Measurements from ENCODE around the gene CEP55.

The CEP55 gene

DNA sequence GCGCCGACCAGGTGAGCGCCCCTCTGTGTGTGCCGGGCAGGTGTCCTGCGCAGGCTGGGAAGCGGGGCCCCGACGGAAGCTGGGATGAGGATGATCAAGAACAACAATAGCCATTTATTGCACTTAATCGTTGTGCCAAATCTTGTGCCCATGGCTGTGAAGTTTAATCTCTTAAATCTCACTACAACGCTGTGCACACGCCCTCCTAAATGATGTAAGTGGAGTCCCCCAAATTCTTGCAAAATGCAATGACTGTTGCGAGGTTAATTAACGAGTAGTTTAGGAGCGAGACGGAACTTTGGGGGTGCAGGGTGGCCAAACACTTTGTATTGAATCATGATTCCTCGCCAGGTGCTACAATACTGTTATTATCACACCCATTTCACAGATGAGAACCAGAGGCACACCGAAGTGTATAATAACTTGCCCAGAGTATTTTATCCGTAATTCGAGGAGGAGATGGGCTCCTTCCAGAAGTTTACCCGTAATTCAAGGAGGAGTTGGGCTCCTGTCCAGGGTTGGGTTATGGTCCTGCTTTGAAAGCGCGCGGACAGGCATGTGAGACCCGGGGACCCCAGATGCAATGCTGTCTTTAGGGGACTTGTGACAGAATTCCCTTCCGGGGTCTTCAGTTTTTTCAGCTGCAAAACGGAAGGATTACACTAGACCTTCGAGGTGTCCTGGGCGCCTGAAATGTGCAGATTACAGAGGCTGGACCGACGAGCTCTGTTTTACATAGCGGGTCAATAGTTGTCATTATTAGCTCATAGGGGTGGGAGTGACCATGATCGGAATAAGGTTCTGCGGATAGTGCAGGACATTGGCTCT is 71.1 kb downstream of the CEP55 start:
- DNase-seq: no peak

DNA sequence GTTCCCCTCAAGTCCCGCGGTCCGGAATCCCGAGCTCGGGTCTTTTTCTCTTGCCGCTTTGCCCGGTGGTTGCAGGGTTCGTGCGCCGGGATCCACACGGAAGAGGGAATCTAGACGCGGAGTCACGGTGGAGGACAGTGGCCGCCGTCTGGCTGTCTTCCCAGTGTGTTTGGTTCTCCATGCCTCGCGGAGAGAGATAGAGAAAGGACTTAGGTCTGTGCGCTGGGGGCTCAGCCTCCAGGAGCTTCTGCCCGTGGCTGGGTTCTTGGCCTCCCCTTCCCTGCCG is 71.6 kb downstream of the CEP55 start:
- no peak for DNase-seq

DNA sequence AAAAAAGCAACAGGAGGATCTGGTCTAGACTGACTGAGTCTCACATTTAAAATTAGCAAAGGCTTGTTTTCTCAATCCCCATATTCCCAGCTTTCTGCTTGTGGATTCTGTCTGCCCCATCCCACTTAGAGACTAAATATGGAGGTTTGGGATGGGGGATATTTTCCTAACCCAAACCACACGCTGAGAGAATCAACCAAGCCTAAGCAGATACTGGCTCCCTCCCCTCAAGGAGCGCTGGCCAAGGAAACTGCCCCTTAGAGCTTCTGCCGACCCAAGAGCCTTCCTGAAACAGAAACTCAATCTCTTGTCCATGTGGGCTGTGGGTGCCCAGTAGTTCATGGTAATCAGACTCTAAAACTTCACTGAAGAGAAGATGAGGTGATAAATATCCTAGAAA is 74.0 kb downstream of the CEP55 start:
- no peak for DNase-seq

DNA sequence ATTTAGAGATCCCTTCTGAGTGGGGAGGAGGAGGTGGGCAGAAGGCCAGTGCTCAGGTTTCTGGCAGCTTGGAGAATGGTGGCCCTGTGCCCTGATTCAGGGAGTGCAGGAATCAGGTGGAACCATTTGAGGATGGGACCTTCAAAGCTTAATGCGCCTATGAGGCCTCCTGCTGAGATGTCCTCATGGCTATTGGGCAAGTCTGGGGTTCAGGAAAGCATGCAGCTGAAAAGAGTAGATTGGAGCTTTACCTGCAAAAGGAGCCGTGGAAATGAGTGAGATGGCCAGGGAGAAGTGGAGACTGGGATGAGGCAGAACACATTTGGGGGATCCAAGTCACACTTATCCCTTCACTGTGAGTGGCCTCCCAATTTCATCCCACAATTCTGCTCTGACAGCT is 76.2 kb downstream of the CEP55 start:
- DNase-seq: no peak

DNA sequence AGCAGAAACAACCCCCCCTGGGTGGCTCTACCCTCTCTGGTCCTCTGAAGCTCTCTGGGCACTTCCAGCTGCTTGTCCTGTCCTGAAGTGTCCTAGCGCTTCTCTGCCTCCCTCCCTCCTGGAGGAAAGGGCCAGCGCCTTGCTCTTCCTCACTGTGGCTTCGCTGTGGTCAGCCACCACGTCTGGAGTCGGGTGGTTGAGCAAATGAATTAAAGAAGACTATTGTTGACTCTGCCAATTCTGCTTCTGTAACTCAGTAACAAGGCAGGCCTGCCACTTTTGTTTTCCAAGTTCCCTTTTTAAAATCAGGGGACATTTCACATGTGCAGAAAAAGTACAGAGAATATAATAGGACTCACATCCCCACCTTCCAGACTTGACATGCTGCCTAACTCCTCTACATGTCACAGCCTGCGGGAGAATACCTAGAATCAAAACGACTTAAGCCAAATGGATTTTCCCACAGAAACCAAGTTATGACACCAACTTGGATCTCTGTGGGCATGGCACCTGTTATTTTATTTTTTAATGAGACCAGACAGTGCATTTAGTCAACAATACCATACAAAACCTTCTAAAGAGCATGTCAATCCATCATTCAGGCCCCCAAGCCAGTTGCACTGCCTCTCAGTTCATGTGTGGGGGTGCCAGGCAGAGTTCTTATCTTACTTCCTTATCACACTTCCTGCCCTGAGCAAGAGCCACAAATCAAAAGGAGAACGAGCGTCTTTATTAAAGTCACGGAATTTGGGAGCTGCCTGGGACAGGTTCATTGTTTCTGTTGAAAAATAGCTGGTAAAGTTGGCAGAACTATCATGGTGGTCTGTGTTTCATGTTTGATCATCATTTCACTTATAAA is 76.9 kb downstream of the CEP55 start:
- no peak for DNase-seq

DNA sequence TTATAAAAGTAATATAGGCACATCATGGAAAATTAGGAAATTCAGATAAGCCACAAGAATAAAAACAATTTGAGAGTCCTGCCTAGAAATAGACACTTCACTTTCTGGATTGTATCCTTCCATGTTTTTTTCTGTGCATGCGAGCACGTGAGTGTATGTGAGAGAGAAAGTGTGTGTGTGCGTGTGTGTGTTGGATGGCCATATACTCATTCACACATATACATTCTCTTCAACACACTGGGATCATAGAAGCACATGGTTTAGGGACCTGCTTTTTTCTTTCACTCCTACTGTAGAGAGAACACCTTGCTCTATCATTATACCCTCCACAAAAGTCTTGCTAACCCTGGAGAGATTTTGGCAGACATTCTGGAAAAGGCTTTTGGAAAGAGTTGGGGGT is 77.5 kb downstream of the CEP55 start:
- no peak for DNase-seq

DNA sequence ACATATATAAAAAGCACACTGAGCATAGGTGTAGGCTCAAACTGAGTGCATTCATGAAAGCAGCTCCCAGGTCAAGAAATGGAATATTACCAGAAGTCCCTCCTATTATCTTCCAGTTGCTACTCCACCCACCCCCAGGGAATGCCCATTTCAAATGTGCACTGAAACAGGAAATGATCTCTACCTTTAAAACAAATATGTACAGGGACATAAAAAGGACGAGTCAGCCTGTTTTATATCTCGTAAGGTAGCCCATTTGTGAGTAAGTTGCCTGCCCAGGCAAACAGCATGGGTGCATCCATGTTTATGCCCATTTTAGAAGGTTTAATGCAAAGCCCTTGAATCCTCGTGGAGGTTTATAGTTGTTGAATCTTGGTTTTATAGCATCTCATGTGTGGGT is 80.5 kb downstream of the CEP55 start:
- no peak for DNase-seq

DNA sequence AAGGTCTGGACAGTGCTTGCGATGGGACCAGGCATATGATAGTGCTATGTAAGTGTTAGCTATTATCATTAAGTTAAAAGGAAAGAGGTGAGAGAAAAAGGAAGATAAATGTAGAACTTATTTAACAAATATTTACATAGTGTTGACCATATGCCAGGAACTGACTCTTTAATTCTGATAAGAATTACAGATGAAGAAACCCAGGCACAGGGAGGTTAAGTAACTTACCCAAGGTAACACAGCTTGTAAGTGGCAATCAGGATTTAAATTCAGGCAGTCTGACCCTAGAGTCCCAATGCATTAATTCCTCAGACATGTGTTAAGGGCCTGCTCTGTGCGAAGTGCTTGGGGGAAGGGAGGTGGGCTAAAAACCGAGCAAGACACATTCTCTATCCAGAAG is 81.2 kb downstream of the CEP55 start:
- DNase-seq: no peak
